ENCODE measurements around the gene MAPRE2.

- no peak for TF ChIP-seq CTCF (IDR thresholded peaks at IDR 0.05)
- no peak for TF ChIP-seq POLR2A (IDR thresholded peaks at IDR 0.05)
- TF ChIP-seq EP300 (IDR thresholded peaks at IDR 0.05): no peak
Observed at GRCh38 chr18:35176925-35177324, 135.7 kb downstream of the MAPRE2 start.

Data from gastroesophageal sphincter (tissue), 3 donors.